Activated CD4-positive, alpha-beta T cell treated with anti-CD3 and anti-CD28 coated beads for 4 hours (primary cell): Measurements from ENCODE around the gene GIMAP7.
A peak's percentile ranks its signal among the peaks of the same experiment; 100 is the strongest.
"Not testable (repeated sequence)": the region's sequence is repeated elsewhere in the genome, so short reads cannot be mapped to it uniquely, and the experiment has no call there.

Experiments used
- DNase-seq, 2 donors: peaks; one replicate each; pipeline ENCODE4 v3.0.0-alpha.2; 2020

Gene GIMAP7

DNA sequence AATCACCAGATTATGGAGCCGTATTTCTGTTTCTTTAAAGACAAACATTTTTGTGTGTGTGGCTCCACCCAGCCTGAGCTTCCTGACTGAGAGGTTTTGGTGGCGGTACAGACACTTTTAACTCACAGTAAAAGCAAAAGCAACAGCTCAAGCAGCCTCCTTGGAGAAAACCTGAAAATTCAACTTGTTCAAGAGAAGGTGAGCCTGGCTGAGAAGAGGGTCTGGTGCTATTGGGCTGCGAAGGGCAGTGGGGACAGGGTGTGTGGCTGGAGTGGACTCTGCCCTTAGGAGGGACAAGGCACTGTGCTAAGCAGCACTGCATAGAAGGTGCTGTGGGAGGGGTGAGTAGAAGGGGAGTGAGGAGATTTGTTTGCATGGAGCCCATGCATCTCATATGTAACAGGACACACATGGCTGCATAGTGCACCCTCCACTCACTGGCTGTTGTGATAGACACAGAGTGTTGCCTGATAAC lies at the start of gene GIMAP7:
Gene GIMAP7, plus strand, starts transcription at position 125 of the 475 bp plus-strand sequence. CDS start 5,103 bp downstream, outside the sequence.
- peak; percentile 58 for DNase-seq

DNA sequence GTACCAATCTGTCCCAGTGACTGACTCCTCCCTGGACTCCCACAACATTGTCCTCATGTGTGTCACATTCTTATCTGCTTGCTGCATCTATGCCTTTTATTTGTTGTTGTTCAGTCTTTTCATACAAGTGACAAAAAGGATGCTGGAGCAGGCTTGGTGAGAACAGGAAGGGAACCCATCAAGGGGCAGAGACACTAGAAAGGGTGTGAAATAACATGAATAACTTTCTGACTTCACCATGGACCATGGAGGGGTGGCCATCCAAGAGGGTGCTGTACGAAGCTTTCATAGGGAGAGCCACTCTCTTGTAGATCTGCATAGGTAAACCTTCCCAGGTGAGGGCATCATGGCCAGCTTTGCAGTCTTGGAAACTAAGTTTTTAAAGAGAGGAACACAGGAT lies 49.7 kb upstream of the GIMAP7 start:
- DNase-seq: no peak

DNA sequence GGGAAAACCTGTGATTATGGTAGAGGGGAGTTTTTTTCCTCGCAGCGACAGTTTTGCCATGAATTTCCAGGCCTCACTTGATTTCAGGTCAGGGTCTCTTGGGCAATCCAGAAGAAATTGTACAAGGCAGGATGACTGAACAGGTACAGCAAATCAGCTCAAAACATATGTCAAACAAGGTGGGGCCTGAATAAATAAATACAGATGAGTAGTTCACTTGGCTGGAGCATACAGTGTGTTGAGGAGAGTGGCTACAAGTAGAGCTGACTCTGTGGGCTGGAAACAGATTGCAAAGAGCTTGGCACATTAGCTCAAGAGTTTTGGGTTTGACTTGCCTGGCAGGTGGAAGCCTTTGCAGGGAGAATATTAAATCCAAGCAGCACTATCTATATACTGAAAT lies 49.3 kb upstream of the GIMAP7 start:
- no peak for DNase-seq

DNA sequence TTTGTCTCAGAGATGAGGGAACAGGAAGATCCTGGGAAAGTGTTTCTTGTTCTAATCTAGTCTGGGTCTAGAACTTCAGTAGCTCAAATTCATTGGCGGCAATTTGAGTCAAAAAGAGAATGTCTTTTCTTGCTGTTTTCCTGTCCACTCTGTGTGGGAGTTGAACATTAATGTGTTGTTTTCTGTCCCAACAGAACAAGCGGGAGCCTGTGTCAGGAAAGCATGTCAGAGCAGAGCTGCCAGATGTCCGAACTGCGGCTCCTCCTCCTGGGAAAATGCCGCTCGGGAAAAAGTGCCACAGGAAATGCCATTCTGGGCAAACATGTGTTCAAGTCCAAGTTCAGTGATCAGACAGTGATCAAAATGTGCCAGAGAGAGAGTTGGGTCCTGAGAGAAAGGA lies 48.2 kb upstream of the GIMAP7 start:
- DNase-seq: no peak

DNA sequence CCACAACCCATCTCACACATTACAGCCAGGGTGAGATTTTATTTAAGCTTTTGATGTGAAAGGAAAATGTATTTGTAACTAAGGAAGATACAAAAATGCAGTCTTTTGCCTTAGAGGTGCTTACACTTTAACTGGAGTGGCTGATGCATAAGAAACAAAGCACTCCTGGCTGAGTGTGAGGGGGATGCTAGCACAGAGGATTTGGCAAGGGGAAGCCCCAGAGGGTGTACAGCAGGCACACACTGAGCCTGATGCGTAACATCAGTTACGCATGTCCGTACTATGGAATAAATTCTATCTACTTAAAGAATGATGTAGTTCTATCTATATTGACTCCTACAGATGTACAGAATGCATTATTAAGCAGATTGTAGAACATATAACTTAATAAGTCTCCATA lies 46.4 kb upstream of the GIMAP7 start:
- no peak for DNase-seq

DNA sequence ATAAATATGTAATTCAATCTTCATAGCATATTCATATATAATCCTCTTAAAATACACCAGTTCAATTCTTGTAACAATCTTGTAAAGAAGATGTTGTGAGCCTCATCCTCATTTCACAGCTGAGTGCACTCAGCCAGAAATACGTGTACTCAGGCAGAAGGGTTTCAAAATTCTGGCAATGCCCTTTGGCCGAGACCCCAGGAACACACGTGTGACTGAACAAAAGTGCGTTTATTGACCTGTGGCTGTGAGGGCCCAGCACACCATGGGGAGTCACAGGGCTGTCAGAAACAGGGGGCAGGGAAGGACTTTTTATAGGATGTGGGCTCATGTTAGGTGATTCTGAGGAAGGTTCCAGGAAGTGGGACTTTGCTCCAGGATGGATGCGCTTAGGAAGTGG lies 42.8 kb upstream of the GIMAP7 start:
- DNase-seq: no peak

DNA sequence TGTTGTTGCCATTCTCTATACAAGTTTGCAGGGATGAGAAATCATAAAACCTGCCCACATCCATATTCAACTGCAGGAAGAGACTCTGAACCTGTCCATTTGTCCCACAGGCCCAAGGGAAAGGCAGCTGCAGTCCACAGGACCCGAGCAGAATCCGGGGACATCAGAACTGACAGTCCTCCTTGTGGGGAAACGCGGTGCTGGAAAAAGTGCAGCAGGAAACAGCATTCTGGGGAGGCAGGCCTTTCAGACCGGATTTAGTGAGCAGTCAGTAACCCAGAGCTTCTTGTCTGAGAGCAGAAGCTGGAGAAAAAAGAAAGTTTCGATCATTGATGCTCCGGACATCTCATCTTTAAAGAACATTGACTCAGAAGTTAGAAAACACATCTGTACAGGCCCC lies 40.8 kb upstream of the GIMAP7 start:
- DNase-seq: no peak

DNA sequence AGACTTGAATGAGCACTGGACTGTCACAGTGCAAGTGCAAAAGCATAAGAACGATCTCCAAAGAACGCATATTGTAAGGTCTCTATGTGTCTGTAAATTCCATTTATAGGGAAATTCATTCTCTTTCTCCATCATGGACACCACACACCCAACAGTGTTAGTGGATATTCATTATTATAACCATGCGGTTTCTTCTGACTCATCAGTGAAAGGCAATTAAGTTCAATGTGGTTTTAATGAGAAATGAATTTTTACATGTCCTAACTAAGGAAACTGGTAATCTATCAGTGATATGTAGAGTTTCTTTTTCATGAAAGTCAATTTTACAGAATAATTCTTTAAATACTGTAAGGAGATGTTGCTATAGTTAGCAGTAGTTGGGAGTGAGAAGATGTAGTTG lies 38.4 kb upstream of the GIMAP7 start:
- no peak for DNase-seq

DNA sequence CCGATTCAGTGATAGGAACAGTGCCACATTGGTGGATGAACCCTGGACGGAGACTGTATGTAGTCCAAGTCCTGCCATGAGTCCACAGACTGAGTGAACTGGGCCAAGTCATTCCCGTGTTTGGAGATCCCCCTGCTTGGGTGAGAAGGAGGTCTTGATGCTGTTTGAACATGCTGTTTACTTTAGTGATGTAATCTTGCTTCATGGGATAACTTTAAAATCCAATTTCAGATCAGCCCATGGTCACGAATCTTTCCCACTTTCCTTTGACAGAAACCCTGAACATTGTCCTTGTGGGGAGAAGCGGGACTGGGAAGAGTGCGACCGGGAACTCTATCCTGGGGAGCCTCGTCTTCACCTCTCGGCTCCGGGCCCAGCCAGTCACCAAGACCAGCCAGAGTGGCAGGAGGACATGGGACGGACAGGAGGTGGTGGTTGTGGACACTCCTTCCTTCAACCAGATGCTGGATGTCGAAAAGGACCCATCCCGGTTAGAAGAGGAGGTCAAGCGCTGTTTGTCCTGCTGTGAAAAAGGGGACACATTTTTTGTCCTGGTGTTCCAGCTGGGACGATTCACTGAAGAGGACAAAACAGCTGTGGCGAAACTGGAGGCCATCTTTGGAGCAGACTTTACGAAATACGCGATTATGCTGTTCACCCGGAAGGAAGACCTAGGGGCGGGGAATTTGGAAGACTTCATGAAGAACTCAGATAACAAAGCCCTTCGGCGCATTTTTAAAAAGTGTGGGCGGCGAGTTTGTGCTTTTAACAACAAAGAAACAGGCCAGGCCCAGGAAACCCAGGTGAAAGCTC lies 37.6 kb upstream of the GIMAP7 start:
- peak; percentile 42 to 54 for DNase-seq

DNA sequence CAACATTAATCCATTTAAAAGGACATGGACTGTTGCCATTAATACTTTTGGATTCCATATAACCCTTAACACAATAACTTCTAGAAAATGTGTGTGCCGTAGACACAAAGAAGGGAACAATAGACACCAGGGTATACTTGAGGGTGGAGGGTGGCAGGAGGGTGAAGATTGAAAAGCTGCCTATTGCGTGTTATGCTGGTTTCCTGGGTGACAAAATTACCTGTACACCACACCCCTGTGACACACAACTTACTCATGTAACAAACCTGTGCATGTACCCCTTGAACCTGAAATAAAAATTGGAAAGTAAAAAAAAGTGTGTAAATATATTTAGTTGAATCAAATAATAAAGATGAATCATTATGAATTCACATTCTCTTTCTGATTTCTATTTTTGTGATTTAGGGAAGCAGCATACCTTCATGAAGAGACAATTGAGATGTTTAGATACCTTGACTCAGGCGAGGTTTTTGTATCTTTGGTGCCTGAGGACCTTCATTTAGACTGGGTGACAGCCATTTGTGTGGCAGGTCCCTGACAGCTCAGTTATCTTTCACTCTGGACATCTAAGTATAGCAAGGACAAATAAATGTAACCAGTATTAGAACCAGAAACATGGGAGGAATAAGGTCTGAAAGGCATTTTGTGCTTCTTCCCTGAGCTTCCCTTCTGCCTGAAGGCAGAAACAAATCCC lies 35.5 kb upstream of the GIMAP7 start:
- DNase-seq: peak; percentile 46 to 48

DNA sequence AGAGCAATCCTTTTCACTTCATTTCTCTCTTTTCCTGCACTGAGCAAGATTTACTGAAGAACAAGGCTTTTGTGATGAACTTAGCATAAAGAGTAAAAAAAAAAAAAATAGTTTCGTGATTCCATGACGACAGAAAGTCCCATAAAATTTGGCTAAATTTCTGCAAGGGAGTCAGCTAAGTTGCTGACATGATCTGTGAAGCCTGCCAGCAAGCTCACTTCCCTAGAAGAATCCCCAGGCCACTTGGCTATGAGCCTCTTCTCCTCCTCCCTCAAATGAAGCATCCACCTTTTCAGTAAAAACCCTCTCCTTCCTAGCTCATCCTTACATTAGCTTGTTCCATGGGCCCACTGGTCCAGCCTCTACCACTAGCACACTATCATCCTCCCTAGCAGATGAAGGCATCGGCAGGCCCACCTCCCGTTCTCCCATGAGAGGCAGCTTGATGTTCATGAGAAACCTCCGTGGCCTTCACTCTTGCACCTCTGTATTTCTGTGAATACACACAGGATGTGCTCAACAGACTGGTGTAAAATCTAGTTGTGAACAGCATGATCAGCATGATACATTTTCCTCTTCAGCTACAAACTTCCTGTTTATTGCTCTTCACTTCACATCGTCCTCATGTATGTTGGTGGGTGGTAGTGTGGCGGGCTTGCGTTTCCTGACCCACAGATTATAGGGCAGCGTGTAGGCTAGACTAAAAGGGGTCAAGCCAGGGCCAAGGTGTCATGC lies 33.3 kb upstream of the GIMAP7 start:
- peak in 1 of 2 donors; percentile 43 for DNase-seq

DNA sequence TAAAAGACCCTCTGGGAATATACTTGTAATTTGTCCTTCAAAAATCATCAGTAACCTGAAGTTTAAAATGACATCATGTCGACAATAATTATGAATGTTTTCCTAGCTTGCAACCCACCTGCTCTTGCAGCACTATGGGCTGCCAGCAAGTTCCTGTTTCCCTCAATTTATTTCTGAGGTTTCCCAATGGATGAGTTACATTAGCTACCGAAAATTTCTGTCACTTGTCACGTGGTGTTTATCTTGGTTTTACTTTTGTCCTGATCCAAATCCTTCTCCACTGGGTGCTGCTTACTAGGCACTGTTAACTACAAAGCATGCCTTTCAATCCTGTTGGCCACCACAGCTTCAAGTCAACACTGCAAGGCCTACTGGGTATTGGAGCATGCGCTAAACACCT lies 32.8 kb upstream of the GIMAP7 start:
- DNase-seq: no peak

DNA sequence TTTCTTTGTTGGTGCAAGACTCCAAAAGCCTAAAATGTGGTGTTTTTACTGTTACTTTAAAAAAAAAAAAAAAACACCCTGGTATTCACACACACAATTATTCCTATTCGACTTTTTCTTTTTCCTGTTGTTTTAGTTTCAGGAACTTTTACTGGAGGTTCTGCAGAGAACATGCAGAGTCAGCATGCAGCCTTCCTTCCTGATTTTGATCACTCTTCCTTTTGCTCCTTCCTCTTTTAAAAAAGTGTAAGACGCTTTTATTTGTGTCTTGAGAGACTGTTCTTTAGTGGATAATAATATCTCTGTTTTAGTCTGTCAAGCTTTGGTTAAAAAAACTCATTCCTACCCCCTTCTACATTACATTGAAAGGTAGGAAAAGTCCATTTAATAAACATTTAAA lies 31.2 kb upstream of the GIMAP7 start:
- not testable (repeated sequence) for DNase-seq

DNA sequence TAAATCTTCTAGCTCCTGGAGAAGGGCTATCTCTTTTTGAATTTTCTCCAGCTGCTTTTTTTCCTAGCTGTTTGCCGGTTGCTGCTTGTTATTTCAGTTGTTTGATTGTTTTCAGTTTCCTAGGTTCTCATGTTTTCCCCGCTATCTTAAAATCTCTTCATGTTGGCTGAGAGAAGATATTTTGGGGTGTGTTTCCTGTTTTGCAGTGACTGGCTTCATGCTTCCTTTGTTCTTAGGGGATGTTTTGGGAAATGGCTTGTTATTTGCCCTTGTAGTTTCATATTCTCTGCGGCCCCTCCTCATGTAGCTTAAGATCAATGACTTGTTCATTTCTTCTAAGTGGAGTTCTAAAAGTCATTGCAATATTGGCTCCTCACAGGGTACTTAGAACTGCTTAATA lies 30.6 kb upstream of the GIMAP7 start:
- DNase-seq: not testable (repeated sequence)

DNA sequence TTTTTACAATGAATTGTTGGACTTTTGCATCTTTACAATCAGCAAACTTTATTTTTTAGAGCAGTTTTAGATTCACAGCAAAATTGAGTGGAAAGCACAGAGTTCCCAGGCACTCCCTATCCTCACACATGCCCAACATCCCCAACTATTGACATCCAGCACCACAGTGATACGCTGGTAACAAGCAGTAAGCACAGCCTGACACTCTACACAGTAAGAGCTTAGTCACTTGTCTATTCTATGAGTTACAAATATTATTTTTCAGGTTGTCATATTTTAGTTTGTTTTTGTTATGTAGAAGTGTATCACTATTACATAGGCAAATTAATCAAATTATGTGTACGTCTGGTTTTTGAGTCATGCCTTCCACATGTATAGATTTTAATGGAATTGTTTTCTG lies 27.0 kb upstream of the GIMAP7 start:
- DNase-seq: no peak

DNA sequence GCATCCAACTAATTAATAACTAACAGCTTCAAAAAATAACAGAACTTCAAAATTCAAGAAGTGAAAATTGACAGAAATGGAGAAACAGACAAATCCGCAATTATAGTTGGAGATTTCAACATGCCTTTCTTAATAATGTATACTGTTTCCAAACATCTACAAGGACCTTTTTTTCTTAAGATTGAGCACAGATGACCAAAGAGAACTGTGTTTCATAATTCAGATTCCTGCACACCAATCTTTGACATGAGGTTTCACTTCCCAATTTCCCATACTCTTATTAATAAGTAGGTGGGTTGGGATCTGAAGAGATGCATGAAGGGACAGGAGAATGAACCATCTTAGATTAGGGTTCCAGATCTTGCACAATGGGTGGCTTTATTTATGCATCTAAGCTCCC lies 24.9 kb upstream of the GIMAP7 start:
- no peak for DNase-seq

DNA sequence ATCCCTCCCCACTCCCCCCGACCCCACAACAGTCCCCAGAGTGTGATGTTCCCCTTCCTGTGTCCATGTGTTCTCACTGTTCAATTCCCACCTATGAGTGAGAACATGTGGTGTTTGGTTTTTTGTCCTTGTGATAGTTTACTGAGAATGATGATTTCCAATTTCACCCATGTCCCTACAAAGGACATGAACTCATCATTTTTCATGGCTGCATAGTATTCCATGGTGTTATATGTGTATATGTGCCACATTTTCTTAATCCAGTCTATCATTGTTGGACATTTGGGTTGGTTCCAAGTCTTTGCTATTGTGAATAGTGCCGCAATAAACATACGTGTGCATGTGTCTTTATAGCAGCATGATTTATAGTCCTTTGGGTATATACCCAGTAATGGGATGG lies 21.2 kb upstream of the GIMAP7 start:
- DNase-seq: not testable (repeated sequence)

DNA sequence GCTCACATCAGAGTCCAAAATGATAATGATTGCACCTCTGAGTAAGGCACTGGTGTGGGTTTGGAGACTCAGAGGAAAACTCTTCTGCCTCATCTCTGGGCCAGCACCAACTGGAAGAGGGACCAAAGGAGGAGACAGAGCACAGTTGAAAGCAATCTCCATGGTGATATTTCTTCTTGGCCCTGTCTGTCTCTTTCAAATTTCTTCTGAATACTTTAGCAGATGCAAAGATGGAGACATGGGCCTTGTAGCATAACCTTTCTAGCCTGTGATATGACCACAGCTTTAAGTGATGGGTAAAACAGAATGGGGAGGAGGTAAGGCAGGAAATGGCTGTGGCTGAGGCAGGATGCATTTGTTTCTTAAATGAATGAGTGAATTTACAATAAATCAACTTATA lies 12.2 kb upstream of the GIMAP7 start:
- DNase-seq: no peak

DNA sequence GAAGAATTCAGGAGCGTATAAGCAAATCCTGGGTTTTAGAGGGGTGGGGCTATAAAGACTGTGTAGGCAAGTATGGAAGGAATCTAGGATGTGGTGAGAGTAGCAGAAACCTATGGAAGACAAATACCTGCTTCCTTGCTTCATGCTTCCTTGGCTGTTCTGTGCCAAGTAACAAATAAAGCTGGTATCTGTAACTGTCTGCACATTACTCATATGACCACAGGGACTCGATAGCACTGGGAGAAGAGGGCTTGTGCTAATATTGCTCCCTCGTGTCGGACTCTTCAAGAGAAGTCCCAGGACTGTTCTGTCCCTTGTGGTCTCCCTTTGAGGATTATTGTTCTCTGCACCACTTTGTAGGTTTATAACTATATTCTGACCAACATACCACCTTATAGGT lies 11.5 kb upstream of the GIMAP7 start:
- DNase-seq: no peak

DNA sequence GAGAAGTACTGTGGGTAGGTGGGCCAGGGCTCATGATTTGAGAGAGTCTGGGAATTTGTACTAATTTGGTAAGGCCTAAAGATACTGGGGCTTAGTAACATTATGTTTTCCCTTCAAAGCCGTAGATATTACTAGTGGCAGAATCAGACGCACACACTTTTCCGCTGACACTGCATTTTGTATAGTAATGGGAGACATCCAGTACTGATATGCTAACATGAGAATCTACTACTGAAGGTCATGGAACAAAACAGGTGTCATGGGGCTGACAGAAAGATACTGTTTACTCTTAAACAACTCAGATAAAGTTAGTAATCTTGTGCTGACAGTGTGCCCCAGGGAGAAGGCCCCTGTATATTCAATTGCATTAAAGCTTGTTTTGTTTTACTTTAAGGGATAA lies 11.1 kb upstream of the GIMAP7 start:
- DNase-seq: peak; percentile 45 to 51

DNA sequence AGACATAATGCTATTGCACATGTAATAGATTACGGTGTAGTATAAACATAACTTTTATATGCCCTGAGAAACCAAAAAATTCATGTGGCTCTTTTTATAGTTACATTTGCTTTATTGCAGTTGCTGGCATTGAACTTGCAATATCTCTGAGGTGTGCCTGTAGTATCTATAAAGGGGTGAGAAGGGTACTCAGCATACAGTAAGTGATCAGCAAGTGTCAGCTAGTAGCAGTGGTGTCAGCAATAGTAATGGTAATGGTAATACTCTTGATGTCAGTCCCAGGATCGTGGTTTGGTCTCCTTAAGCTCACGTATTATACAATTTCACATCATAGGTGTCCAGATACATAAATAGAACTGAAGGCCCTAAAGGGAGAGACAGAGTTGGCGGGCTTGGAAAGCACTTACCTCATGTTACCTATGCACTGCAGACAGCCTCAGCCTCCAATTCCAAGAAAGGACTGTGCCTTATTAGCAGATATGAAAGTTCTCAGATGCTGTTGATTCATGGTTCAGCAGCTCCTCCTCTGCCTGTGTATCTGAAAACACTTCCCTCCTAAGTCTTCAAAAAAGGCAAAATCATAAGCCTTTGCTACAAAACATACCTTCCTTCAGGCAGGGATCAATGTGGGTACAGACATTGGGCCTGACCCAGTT lies 6.6 kb upstream of the GIMAP7 start:
- peak in 1 of 2 donors; percentile 42 for DNase-seq

DNA sequence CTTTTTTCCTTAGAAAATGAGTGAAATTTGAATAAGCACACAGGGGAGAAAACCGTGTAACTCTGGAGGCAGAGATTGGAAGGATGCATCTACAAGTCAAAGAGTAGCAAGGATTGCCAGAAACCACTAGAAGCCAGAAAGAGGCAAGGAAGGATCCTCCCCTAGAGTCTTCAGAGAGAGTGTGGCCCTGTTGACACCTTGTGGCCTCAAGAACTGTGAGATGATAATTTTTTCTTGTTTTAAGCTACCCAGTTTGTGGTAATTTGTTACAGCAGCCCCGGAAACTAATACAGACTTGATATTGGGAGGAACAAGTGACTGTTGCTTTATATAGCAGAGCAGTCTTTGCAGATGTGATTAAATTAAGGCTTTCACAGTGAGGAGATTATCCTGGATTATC lies 3.6 kb upstream of the GIMAP7 start:
- no peak for DNase-seq

DNA sequence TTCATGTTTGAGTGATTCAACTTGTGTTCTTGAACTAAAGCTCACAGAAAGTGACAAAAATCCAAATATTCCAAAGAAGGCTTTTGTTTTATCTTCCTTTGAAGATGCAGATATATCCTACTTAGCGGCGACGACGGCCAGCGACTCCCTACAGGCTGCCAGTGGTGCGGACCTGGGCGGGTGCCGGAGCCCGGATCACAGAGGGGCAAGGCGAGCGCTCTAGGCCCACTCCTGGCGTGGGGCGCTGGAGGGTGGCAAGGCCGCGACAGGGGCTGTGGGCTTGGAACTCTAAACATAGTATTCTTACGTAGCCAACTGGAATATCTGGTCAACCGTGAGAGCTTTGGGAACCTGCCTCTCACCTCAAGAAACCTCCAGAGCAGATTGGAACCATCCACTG lies 914 bp upstream of the GIMAP7 start:
- DNase-seq: no peak
